Testis (tissue), 3 donors: ENCODE results near the gene GTPBP2. TPM values are rescaled to one million over a fixed set of nuclear protein-coding genes. Genes with fewer than 3 reads are reported as not detected.

ENCODE experiments used
- DNase-seq: peaks from one replicate; pipeline ENCODE4 v3.0.0-alpha.2; 2019
- H3K27ac ChIP-seq, 2 donors: fragments of 200-600 bp; sonication (generic); one replicate each; pipeline ENCODE4 v1.5.1; 2019
- H3K27me3 ChIP-seq: fragments of 200-600 bp; sonication (generic); one replicate; pipeline ENCODE4 v1.5.1; 2019
- H3K36me3 ChIP-seq: fragments of 200-600 bp; sonication (generic); one replicate; pipeline ENCODE4 v1.5.1; 2017; ENCODE audit warnings: low read depth; ENCODE audit errors: missing control alignments
- H3K4me1 ChIP-seq: fragments of 200-600 bp; sonication (generic); one replicate; pipeline ENCODE4 v1.5.1; 2019
- H3K4me3 ChIP-seq, 2 donors: fragments of 200-600 bp; sonication (generic); one replicate each; pipeline ENCODE4 v1.5.1; 2017 to 2019
- H3K9me3 ChIP-seq: fragments of 200-600 bp; sonication (generic); one replicate; pipeline ENCODE4 v1.5.1; 2017
- CTCF ChIP-seq, 3 experiments: fragments of 450-650 bp in 2 of 3; fragments of 200-600 bp in 1 of 3; sonication (generic) in 1 of 3; IDR thresholded peaks; one replicate each; pipeline ENCODE4 v1.5.1; 2016 to 2019; ENCODE audit warnings: antibody characterized with exemption in 3 of 3, mild to moderate bottlenecking in 2 of 3, moderate library complexity in 1 of 3
- POLR2A ChIP-seq: fragments of 450-650 bp; IDR thresholded peaks from one replicate; pipeline ENCODE4 v1.6.1; 2017; ENCODE audit warnings: antibody characterized with exemption, mild to moderate bottlenecking, moderate library complexity
- WGBS, 2 donors: methylation state at CpG; one replicate each; pipeline ENCODE4 v1.1.5; 2018; 5-methylcytosine and 5-hydroxymethylcytosine counted together
- intact Hi-C: fragments of 100-400 bp; cut with DNase I; formaldehyde crosslinking; loops from one replicate; pipeline ENCODE4 v1.15.1; 2023; ENCODE audit warnings: low total_unique reads
- polyA plus RNA-seq: library from polyadenylated mRNA; stranded (reverse); fragments of 350-450 nt; fragmentation: Illumina TruSeq; extraction: RNeasy Lipid Tissue Mini Kit (QIAGEN cat#74804); gene quantifications from one replicate; pipeline ENCODE4 v1.2.3, GENCODE V29; 2014; ENCODE audit warnings: low read depth, low replicate concordance; ENCODE audit not compliant: insufficient read depth
- total RNA-seq, 2 donors: library from RNA; depleted of rRNA; stranded (reverse); fragments of >200 nt; gene quantifications; one replicate each; pipeline ENCODE4 v1.2.3, GENCODE V29; 2016

GTPBP2 gene
- total and polyA plus RNA-seq, 3 donors from 2014 or later: 59.0 to 64.7 (median 59.5) TPM

DNA sequence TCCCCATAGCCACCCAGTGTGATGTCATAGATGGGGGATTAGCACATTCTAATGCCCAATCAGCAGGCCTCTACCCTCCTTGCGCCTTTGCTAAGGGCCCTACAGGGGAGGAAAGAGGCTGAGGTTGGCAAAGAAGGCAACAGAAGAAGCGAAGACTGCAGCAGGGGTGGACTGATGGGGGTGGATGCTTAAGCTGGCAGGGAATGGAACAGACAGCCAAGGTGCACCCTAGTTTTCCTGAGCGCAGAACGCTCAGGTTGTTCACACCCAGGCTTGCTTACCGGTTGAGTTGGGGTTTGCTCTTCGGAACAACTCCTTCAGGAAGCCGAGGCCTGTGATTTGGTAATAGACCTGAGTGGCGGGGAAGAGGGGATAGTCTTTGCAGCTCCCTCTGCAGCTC, 45.9 kb upstream of the GTPBP2 start:
- peaks cover 9% of the 10 kb centered on the region for H3K4me1 ChIP-seq
- no peaks in the 10 kb centered on the region for H3K27me3 ChIP-seq
- intact Hi-C loops: no loop called here
- TF ChIP-seq POLR2A (no peak), CTCF (IDR thresholded peaks at IDR 0.05) (no peak)
- H3K9me3 ChIP-seq: no peaks in the 10 kb centered on the region
- H3K27ac ChIP-seq: no peak overlapping the region
- H3K4me3 ChIP-seq: no peak overlapping the region
- no peak for DNase-seq
- no peaks in the 10 kb centered on the region for H3K36me3 ChIP-seq
- WGBS, 2 donors: 94 to 96% methylated on average over 8 of the region's 8 CpGs

DNA sequence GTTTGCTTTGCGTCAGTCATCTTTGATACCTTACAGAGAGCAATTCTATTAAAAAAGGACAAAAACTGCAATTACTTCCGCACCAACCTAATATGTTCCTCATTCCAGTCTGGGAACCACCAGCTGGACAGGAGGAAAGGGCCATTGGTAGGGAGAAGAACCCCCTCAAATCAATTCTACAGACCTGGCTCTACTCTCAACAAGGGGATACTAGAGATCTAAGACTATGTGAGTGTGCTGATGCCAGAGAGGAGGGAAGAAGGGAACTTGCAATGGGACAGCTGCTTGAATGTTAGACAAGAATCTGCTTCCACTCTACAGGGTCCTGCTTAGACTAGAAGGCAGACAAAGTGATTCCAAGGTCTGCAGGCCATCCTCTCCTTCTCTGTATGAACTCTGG, 45.2 kb upstream of the GTPBP2 start:
- intact Hi-C loops: no loop called here
- no peaks in the 10 kb centered on the region for H3K36me3 ChIP-seq

DNA sequence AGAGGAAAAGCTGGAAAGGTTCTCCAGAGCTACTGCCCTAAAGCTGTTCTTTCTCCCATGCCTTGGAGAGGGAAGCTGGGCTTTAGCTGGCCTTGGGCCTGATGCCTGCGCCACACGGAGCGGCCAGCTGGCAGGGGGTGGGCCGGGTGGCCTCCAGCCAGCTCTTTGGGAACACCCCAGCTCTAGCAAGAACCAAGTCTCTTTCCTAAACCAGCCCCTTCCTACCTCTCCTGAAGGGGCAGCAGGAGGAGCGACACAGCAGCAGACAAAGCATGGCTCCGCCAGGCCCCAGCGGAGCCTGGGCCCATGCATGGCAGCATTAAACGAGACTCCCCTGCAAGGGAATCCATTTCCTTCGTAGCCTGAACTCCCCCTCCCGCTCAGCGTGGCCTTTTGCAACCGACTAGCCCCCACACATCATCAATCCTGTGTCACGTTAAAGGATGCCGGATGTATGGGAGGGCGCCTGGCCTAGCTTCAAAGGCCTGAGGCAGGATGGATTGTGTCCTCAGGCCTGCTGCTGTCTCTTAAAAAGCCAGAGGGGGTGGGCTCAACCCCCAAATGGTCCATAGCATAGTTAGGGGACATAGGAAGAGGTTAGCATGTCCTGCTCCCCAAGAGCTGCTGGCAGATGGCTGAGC, 44.5 kb upstream of the GTPBP2 start:
- TF ChIP-seq CTCF (IDR thresholded peaks at IDR 0.05) (no peak), POLR2A (no peak)
- Histone ChIP-seq H3K9me3 (no peaks in the 10 kb centered on the region), H3K4me1 (peaks cover 23% of the 10 kb centered on the region), H3K27ac (no peak overlapping the region), H3K27me3 (no peaks in the 10 kb centered on the region), H3K36me3 (no peaks in the 10 kb centered on the region), H3K4me3 (no peak overlapping the region)
- WGBS, 2 donors: 66 to 77% methylated on average over 8 to 15 of the region's 15 CpGs
- intact Hi-C loops: no loop called here
- DNase-seq: no peak

More for the DNA sequence above, 45.2 kb upstream of the GTPBP2 start:
- no peak for TF ChIP-seq POLR2A
- TF ChIP-seq CTCF (IDR thresholded peaks at IDR 0.05): no peak
- Histone ChIP-seq H3K4me3 (no peak overlapping the region), H3K9me3 (no peaks in the 10 kb centered on the region), H3K27me3 (no peaks in the 10 kb centered on the region), H3K27ac (no peak overlapping the region), H3K4me1 (peaks cover 15% of the 10 kb centered on the region)
- no peak for DNase-seq
- WGBS, 2 donors: 88 to 95% methylated on average over 1 to 2 of the region's 2 CpGs

GRCh38 chr6:43671801-43672690, 43.0 kb upstream of the GTPBP2 start:
- TF ChIP-seq CTCF (IDR thresholded peaks at IDR 0.05) (no peak), POLR2A (no peak)
- WGBS, 2 donors: 89 to 93% methylated on average over 14 to 16 of the region's 16 CpGs
- peaks cover 36% of the 10 kb centered on the region for H3K4me1 ChIP-seq
- H3K27me3 ChIP-seq: no peaks in the 10 kb centered on the region
- intact Hi-C loops: no loop called here
- no peak overlapping the region for H3K27ac ChIP-seq
- H3K4me3 ChIP-seq: no peak overlapping the region
- no peaks in the 10 kb centered on the region for H3K9me3 ChIP-seq
- DNase-seq: no peak
- no peaks in the 10 kb centered on the region for H3K36me3 ChIP-seq
